Trophoblast cell (in vitro differentiated cells and primary cell): ENCODE results near the gene CYB5R3.

Experiments
- DNase-seq, 2 donors: peaks; one replicate each; pipeline ENCODE4 v3.0.0-alpha.2; 2016
- H2AFZ ChIP-seq: 2 replicates; pipeline ENCODE4 v1.6.1; 2013; ENCODE audit warnings: low read length, moderate library complexity, mild to moderate bottlenecking; ENCODE audit not compliant: insufficient read depth, poor library complexity
- H2AK5ac ChIP-seq: 2 replicates; pipeline ENCODE4 v1.6.1; 2013; ENCODE audit warnings: mild to moderate bottlenecking, low read length
- H2BK120ac ChIP-seq: 2 replicates; pipeline ENCODE4 v1.6.1; 2013; ENCODE audit warnings: low read length, mild to moderate bottlenecking, moderate library complexity; ENCODE audit not compliant: insufficient read depth, poor library complexity
- H2BK12ac ChIP-seq: 2 replicates; pipeline ENCODE4 v1.6.1; 2013; ENCODE audit warnings: mild to moderate bottlenecking, low read length, moderate library complexity
- H2BK5ac ChIP-seq: 2 replicates; pipeline ENCODE4 v1.6.1; 2013; ENCODE audit warnings: low read length, low read depth, moderate library complexity, mild to moderate bottlenecking; ENCODE audit not compliant: poor library complexity
- H3K14ac ChIP-seq: 2 replicates; pipeline ENCODE4 v1.6.1; 2013; ENCODE audit warnings: mild to moderate bottlenecking, low read length
- H3K18ac ChIP-seq: 2 replicates; pipeline ENCODE4 v1.6.1; 2013; ENCODE audit warnings: mild to moderate bottlenecking, low read length
- H3K23ac ChIP-seq: 2 replicates; pipeline ENCODE4 v1.6.1; 2013; ENCODE audit warnings: low read length
- H3K27ac ChIP-seq: 2 replicates; pipeline ENCODE4 v1.5.1; 2013; ENCODE audit warnings: low read depth, mild to moderate bottlenecking, inconsistent platforms, low read length, moderate library complexity
- H3K27me3 ChIP-seq: 2 replicates; pipeline ENCODE4 v1.6.1; 2013; ENCODE audit warnings: inconsistent platforms, mild to moderate bottlenecking, low read length, moderate library complexity; ENCODE audit not compliant: insufficient read depth
- H3K36me3 ChIP-seq, 2 experiments: 1 replicate in 1 of 2; 2 replicates in 1 of 2; pipeline ENCODE4 v1.6.1; 2013; ENCODE audit warnings: low read length in 2 of 2, mild to moderate bottlenecking in 2 of 2, moderate library complexity in 1 of 2; ENCODE audit not compliant: insufficient read depth in 2 of 2, control insufficient read depth in 1 of 2
- H3K4ac ChIP-seq: 2 replicates; pipeline ENCODE4 v1.6.1; 2013; ENCODE audit warnings: low read depth, mild to moderate bottlenecking, low read length, moderate library complexity
- H3K4me1 ChIP-seq, 2 experiments: 1 replicate in 1 of 2; 2 replicates in 1 of 2; pipeline ENCODE4 v1.6.1; 2013; ENCODE audit warnings: low read length in 2 of 2, mild to moderate bottlenecking in 2 of 2, moderate library complexity in 1 of 2; ENCODE audit not compliant: insufficient read depth in 2 of 2, control insufficient read depth in 1 of 2
- H3K4me2 ChIP-seq: 2 replicates; pipeline ENCODE4 v1.6.1; 2013; ENCODE audit warnings: inconsistent platforms, mild to moderate bottlenecking, low read length, moderate library complexity
- H3K4me3 ChIP-seq: 2 replicates; pipeline ENCODE4 v1.5.1; 2013; ENCODE audit warnings: mild to moderate bottlenecking, low read depth, low read length, inconsistent platforms
- H3K79me1 ChIP-seq: one replicate; pipeline ENCODE4 v1.6.1; 2013; ENCODE audit warnings: low read length
- H3K79me2 ChIP-seq: 2 replicates; pipeline ENCODE4 v1.6.1; 2013; ENCODE audit warnings: low read length, mild to moderate bottlenecking; ENCODE audit not compliant: control insufficient read depth, insufficient read depth, poor library complexity
- H3K9ac ChIP-seq: 2 replicates; pipeline ENCODE4 v1.6.1; 2013; ENCODE audit warnings: mild to moderate bottlenecking, low read length
- H3K9me3 ChIP-seq: 2 replicates; pipeline ENCODE4 v1.6.1; 2013; ENCODE audit warnings: low read depth, mild to moderate bottlenecking, control low read depth, inconsistent platforms, low read length; ENCODE audit not compliant: insufficient read depth
- H4K12ac ChIP-seq: 2 replicates; pipeline ENCODE4 v1.6.1; 2013; ENCODE audit warnings: low read depth, mild to moderate bottlenecking, low read length, moderate library complexity
- H4K8ac ChIP-seq: 2 replicates; pipeline ENCODE4 v1.6.1; 2013; ENCODE audit warnings: low read depth, mild to moderate bottlenecking, low read length, moderate library complexity
- H4K91ac ChIP-seq: one replicate; pipeline ENCODE4 v1.6.1; 2013; ENCODE audit warnings: low read depth, mild to moderate bottlenecking, low read length, moderate library complexity
- WGBS: extraction: QIAGEN DNeasy Blood & Tissue Kit; methylation state at CpG from one replicate; pipeline ENCODE4 v1.1.7; 2013; ENCODE audit warnings: missing lambda C conversion rate; ENCODE audit not compliant: insufficient read length, insufficient coverage; ENCODE audit errors: extremely low coverage; 5-methylcytosine and 5-hydroxymethylcytosine counted together

The CYB5R3 gene

DNA sequence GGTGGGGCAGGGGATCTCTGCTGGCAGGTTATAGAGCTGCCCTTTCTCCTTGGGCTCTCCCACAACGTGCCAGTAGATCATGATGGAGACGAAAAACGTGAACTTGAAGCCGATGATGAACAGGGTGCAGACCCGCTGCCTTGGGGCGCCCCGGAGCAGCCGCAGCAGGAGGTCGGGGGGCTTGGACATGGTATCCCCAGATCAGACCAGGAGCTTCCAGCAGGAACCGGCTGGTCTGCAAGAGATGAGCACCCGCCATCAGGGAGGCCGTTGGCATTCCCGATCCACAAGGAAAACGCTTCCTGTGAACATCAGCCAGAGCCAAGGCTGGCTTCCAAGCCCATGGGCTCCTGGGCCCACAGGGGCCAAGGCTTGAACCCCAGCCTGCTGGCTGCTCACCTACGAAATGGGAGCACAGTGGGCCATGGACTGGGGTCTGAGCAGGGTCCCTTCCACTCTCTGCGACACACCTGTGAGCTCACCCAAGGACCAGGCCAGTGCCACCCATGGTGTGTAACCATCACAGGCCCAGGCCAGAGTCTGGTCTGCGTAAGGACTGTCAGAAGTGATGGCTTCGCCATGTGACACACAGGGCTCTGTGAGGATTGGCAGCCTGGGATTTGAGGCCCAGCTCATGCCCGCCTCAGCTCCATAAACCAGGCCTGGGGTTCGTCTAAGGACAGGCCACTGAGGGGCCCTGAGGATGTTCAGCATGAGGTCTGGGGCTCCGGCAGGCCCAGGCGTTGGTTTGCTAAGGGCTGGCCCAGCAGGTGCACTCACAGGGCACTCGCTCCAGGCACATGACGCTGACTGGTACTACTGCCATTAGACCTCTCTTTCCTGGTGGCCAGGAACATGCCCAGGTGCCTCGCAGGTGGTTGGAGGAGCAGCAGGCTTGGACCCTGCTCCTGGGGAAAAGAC is 44.8 kb upstream of the CYB5R3 start:
- Histone ChIP-seq H2AK5ac (no peak overlapping the region), H4K12ac (no peak overlapping the region), H3K18ac (no peak overlapping the region), H2BK5ac (no peak overlapping the region), H3K27me3 (no peaks in the 10 kb centered on the region), H3K79me1 (peaks cover 3% of the 10 kb centered on the region), H2BK120ac (no peak overlapping the region), H4K8ac (no peak overlapping the region), H3K79me2 (no peaks in the 10 kb centered on the region), H3K14ac (no peak overlapping the region), H3K27ac (no peak overlapping the region), H2AFZ (no peak overlapping the region), H3K9me3 (peaks cover 2% of the 10 kb centered on the region), H3K4me1 (peaks cover 12% of the 10 kb centered on the region in 2 experiments), H3K4me3 (no peak overlapping the region), H3K9ac (no peak overlapping the region), H3K23ac (no peak overlapping the region), H3K36me3 (peaks cover 0 to 5% of the 10 kb centered on the region in 2 experiments), H2BK12ac (no peak overlapping the region), H3K4ac (no peak overlapping the region), H3K4me2 (no peak overlapping the region), H4K91ac (no peak overlapping the region)
- no peak for DNase-seq
- WGBS: no CpG with 5 or more reads among the region's 25 CpGs

DNA sequence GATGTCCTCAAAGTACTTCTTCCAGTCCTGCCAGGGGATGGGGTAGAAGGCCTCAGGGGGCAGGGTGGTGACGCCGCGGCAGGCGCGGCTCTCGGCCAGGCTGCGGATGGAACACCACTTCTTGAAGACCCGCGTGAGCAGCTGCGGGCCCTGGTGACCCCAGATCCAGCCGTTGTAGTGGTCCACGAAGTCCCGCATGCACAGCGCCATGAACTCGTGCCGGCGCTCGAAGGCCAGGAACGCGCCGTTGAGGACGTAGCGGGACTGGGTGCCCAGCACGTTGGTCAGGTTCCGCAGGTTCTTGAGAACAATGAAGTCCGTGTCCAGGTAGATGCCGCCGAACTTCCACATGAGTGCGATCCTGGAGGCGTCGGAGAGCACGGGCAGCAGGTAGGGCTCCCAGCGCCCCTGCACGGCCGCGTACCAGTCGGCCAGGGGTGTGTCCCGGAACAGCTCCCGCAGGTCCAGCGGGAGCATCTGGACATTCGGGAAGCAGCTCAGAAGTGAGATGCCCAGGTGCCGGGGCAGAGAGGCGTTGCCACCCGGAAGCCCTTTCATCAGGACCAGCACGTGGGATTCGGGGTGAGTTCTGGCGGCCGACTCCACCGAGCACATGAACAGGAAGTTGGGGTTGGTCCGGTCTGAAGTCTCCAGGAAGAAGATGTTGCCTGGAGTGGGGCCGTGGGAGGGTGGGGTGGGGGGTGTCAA is 44.0 kb upstream of the CYB5R3 start:
- Histone ChIP-seq H3K36me3 (peaks cover 0 to 5% of the 10 kb centered on the region in 2 experiments), H3K4ac (no peak overlapping the region), H3K4me2 (no peak overlapping the region), H3K23ac (no peak overlapping the region), H3K18ac (no peak overlapping the region), H2BK120ac (no peak overlapping the region), H2AFZ (no peak overlapping the region), H2BK5ac (no peak overlapping the region), H3K9ac (no peak overlapping the region), H3K27ac (no peak overlapping the region), H3K9me3 (peaks cover 2% of the 10 kb centered on the region), H4K12ac (no peak overlapping the region), H3K79me1 (peaks cover 4% of the 10 kb centered on the region), H4K8ac (no peak overlapping the region), H3K27me3 (no peaks in the 10 kb centered on the region), H2AK5ac (peak overlapping the region; percentile 24), H2BK12ac (no peak overlapping the region), H3K4me1 (peaks cover 14 to 15% of the 10 kb centered on the region in 2 experiments), H3K79me2 (no peaks in the 10 kb centered on the region), H3K4me3 (no peak overlapping the region), H4K91ac (no peak overlapping the region), H3K14ac (no peak overlapping the region)
- no peak for DNase-seq
- no CpG with 5 or more reads among the region's 51 CpGs for WGBS

DNA sequence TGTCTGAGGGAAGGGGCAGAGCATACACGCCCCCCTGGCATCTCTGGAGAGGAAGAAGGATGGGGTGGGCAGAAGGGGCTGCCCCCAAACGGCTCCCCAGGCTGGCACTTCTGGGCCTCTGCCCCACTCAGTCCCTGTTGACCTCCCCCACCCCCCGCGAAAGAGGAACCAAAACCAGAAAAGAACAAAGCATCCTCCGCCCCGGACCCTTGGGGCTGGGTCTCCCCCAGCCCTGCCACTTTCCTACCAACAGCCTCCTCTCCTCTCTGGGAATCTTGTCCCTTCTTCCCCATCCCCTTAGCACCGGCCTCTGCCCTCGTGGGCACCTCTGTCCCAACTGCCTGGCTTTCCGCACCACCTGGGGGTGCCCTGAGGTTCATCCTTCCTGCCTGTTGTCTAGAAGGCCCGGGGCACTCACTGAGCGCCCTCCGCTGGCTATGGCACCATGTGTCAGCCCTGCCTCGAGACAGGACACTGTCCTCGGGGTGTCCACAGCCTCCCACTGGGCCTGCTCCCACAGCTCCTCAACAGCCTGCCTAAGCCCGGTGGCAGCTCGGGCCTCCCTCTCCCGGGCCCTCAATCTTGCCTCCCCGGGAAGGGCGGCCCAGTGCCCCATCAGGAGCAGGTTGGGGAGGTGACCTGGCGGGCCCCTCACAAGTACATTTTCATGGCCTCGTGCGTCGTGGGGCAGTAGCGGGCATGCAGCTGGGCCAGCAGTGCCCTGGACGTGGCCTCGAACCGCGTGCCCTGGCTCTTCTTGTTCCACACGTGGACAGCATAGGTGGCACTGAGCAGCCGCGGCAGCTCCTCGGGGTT is 43.3 kb upstream of the CYB5R3 start:
- no peak overlapping the region for H2BK12ac ChIP-seq
- no peak overlapping the region for H4K8ac ChIP-seq
- peaks cover 10% of the 10 kb centered on the region for H3K79me1 ChIP-seq
- H3K36me3 ChIP-seq: peaks cover 0 to 5% of the 10 kb centered on the region in 2 experiments
- no peak overlapping the region for H4K91ac ChIP-seq
- peaks cover 1% of the 10 kb centered on the region for H3K79me2 ChIP-seq
- no peak overlapping the region for H3K4me2 ChIP-seq
- H3K9ac ChIP-seq: no peak overlapping the region
- no peak overlapping the region for H3K14ac ChIP-seq
- no peak overlapping the region for H3K4ac ChIP-seq
- no peak overlapping the region for H2BK5ac ChIP-seq
- no peak for DNase-seq
- no peak overlapping the region for H3K18ac ChIP-seq
- no peak overlapping the region for H3K27ac ChIP-seq
- no CpG with 5 or more reads among the region's 32 CpGs for WGBS
- H2AFZ ChIP-seq: no peak overlapping the region
- H3K9me3 ChIP-seq: peaks cover 2% of the 10 kb centered on the region
- no peak overlapping the region for H3K4me3 ChIP-seq
- H3K27me3 ChIP-seq: no peaks in the 10 kb centered on the region
- no peak overlapping the region for H4K12ac ChIP-seq
- no peak overlapping the region for H3K23ac ChIP-seq
- H2BK120ac ChIP-seq: no peak overlapping the region
- peaks cover 16 to 17% of the 10 kb centered on the region in 2 experiments for H3K4me1 ChIP-seq
- no peak overlapping the region for H2AK5ac ChIP-seq

DNA sequence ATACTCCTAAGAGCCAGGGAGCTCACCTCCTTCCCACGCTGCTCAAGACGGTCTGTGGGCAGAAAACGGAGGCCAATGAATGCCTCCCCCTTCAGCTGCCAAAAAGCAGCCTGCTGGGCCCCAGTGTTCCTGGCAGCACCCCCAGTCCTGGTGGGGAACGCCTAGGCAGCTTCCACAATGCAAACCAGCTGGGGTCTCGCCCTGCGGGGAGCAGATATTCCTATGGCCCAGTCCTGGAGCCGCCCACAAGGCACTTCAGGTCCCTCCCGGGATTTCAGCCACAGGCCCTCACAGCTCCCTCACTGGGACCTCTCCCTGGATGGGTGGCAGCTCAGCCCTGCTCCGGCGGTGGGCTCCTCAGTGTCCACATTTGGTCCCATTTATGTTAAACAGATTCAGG is 42.2 kb upstream of the CYB5R3 start:
- Histone ChIP-seq H2AFZ (no peak overlapping the region), H2BK12ac (no peak overlapping the region), H3K27ac (no peak overlapping the region)

More for the DNA sequence above, 42.2 kb upstream of the CYB5R3 start:
- no peak for DNase-seq
- H3K4ac ChIP-seq: no peak overlapping the region
- peaks cover 1% of the 10 kb centered on the region for H3K79me2 ChIP-seq
- no peak overlapping the region for H3K18ac ChIP-seq
- H2BK120ac ChIP-seq: no peak overlapping the region
- peaks cover 0 to 5% of the 10 kb centered on the region in 2 experiments for H3K36me3 ChIP-seq
- no peak overlapping the region for H4K8ac ChIP-seq
- H4K12ac ChIP-seq: no peak overlapping the region
- peaks cover 12% of the 10 kb centered on the region in 2 experiments for H3K4me1 ChIP-seq
- no peak overlapping the region for H4K91ac ChIP-seq
- no peak overlapping the region for H3K9ac ChIP-seq
- H3K23ac ChIP-seq: no peak overlapping the region
- H3K4me2 ChIP-seq: no peak overlapping the region
- no peaks in the 10 kb centered on the region for H3K27me3 ChIP-seq
- H3K9me3 ChIP-seq: peaks cover 2% of the 10 kb centered on the region
- no peak overlapping the region for H3K4me3 ChIP-seq
- no CpG with 5 or more reads among the region's 10 CpGs for WGBS
- no peak overlapping the region for H3K14ac ChIP-seq
- H3K79me1 ChIP-seq: peaks cover 13% of the 10 kb centered on the region
- no peak overlapping the region for H2AK5ac ChIP-seq
- H2BK5ac ChIP-seq: no peak overlapping the region
